AG09319 (cell line): Measurements from ENCODE around the gene CD7.

ENCODE experiments used
- DNase-seq: peaks from one replicate; pipeline ENCODE4 v3.0.0-alpha.2; 2010; ENCODE audit warnings: low read depth; ENCODE audit errors: extremely low read depth
- CTCF ChIP-seq: IDR thresholded peaks from 2 replicates; pipeline ENCODE4 v1.5.1; 2011; ENCODE audit warnings: low read depth, mild to moderate bottlenecking, inconsistent platforms, low read length, moderate library complexity

CD7 gene

GRCh38 chr17:82285141-82285540 lies 32.3 kb downstream of the CD7 start:
- TF ChIP-seq CTCF, result no peak
- DNase-seq, result no peak

GRCh38 chr17:82283208-82283749 lies 34.1 kb downstream of the CD7 start:
- TF ChIP-seq CTCF, result no peak
- DNase-seq, result no peak

GRCh38 chr17:82282239-82283207 lies 34.9 kb downstream of the CD7 start:
- TF ChIP-seq CTCF, result no peak
- no peak for DNase-seq

GRCh38 chr17:82281502-82282238 lies 35.7 kb downstream of the CD7 start:
- no peak for TF ChIP-seq CTCF
- DNase-seq, result no peak

- DNase-seq, result no peak
- TF ChIP-seq CTCF, result no peak
Measured at GRCh38 chr17:82281076-82281475, 36.3 kb downstream of the CD7 start.

GRCh38 chr17:82280537-82280936 lies 36.9 kb downstream of the CD7 start:
- no peak for TF ChIP-seq CTCF
- no peak for DNase-seq
